DND-41 (cell line): ENCODE measurements around the gene DSCAML1.
A peak's percentile ranks its signal among the peaks of the same experiment; 100 is the strongest.

Experiments used
- ATAC-seq: fragments of 200-7000 bp; cut with Tn5 transposase; 3 replicates; pipeline ENCODE4 v1.9.1; 2021; ENCODE audit warnings: low read depth; ENCODE audit not compliant: insufficient read depth
- DNase-seq: peaks from one replicate; pipeline ENCODE4 v3.0.0-alpha.2; 2020
- H2AFZ ChIP-seq: 2 replicates; pipeline ENCODE4 v1.6.0; 2012; ENCODE audit warnings: low read depth, low read length
- H3K27ac ChIP-seq: 2 replicates; pipeline ENCODE4 v1.5.1; 2012; ENCODE audit warnings: low read length, inconsistent platforms
- H3K27me3 ChIP-seq: fragments of 200-600 bp; sonication (generic); 2 replicates; pipeline ENCODE4 v1.6.0; 2012; ENCODE audit warnings: low read length, mild to moderate bottlenecking, inconsistent platforms; ENCODE audit not compliant: insufficient read depth, poor library complexity
- H3K36me3 ChIP-seq: 2 replicates; pipeline ENCODE4 v1.5.1; 2012; ENCODE audit warnings: low read length, inconsistent platforms; ENCODE audit not compliant: insufficient read depth
- H3K4me1 ChIP-seq: 2 replicates; pipeline ENCODE4 v1.5.1; 2012; ENCODE audit warnings: mild to moderate bottlenecking, low read length; ENCODE audit not compliant: insufficient read depth
- H3K4me2 ChIP-seq: 2 replicates; pipeline ENCODE4 v1.6.0; 2012; ENCODE audit warnings: mild to moderate bottlenecking, moderate library complexity, low read length, inconsistent platforms; ENCODE audit not compliant: insufficient read depth
- H3K4me3 ChIP-seq, 2 experiments: fragments of 200-600 bp in 1 of 2; shearing (Covaris generic) in 1 of 2; 2 replicates each; pipeline ENCODE4 v1.5.1; 2012 to 2016; ENCODE audit warnings: inconsistent platforms in 2 of 2, low read length in 2 of 2, mild to moderate bottlenecking in 2 of 2, low read depth in 1 of 2, moderate library complexity in 1 of 2
- H3K79me2 ChIP-seq: 2 replicates; pipeline ENCODE4 v1.6.0; 2012; ENCODE audit warnings: low read length, inconsistent platforms; ENCODE audit not compliant: insufficient read depth
- H3K9ac ChIP-seq: 2 replicates; pipeline ENCODE4 v1.6.0; 2012; ENCODE audit warnings: low read depth, mild to moderate bottlenecking, inconsistent platforms, low read length, moderate library complexity
- H3K9me3 ChIP-seq: 2 replicates; pipeline ENCODE4 v1.5.1; 2012; ENCODE audit warnings: low read length, moderate library complexity, mild to moderate bottlenecking, inconsistent platforms; ENCODE audit not compliant: insufficient read depth, severe bottlenecking
- H4K20me1 ChIP-seq: 2 replicates; pipeline ENCODE4 v1.6.0; 2012; ENCODE audit warnings: low read length; ENCODE audit not compliant: insufficient read depth
- EZH2 ChIP-seq: IDR thresholded peaks from 3 replicates; pipeline ENCODE4 v1.6.1; 2012; ENCODE audit warnings: borderline replicate concordance, low read depth, mild to moderate bottlenecking, moderate library complexity, low read length, inconsistent platforms; ENCODE audit not compliant: severe bottlenecking
- TF ChIP-seq, protein P1 (sequence below): IDR thresholded peaks from 2 replicates; pipeline ENCODE4 v1.5.1; 2012; ENCODE audit warnings: borderline replicate concordance, low read length, moderate library complexity, mild to moderate bottlenecking; ENCODE audit not compliant: poor library complexity, severe bottlenecking; ENCODE audit errors: extremely low read depth

The DSCAML1 gene

DNA sequence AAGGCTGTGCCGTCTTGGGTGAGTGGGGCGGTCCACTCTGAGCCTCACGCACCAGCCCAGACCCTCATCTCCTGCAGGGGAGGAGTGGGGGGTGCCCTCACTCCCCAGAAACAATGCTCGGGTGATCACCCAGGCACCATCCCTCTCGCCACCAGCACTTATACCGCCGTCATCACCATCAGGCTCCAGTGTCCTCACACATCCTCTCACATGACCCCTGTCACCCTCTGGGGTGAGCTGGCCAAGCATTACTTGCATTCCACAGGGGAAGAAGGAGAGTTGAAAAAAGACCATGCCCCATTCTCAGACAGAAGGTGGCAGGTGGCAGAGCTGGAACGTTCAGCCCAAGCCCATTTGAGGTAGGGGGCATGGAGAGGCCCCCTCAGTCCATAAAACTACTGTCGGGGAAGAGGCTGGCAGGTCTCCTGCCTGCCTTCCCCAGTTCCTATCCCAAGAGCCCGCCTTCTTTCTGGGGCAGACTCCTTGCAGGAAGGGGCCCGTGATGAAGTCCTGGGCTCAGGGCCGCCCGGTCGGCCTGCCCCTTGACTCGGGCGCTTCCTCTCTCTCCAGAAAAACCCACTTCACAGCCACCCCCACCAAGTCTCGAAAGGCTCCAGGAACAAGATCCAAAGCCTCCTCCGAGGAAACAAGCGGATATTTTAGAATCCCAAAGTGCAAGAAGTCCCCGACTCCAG, 153.3 kb downstream of the DSCAML1 start:
- no peaks in the 10 kb centered on the region for H3K79me2 ChIP-seq
- no peaks in the 10 kb centered on the region for H3K27me3 ChIP-seq
- H3K4me3 ChIP-seq: no peak overlapping the region
- TF ChIP-seq EZH2: no peak
- TF ChIP-seq, protein P1, sequence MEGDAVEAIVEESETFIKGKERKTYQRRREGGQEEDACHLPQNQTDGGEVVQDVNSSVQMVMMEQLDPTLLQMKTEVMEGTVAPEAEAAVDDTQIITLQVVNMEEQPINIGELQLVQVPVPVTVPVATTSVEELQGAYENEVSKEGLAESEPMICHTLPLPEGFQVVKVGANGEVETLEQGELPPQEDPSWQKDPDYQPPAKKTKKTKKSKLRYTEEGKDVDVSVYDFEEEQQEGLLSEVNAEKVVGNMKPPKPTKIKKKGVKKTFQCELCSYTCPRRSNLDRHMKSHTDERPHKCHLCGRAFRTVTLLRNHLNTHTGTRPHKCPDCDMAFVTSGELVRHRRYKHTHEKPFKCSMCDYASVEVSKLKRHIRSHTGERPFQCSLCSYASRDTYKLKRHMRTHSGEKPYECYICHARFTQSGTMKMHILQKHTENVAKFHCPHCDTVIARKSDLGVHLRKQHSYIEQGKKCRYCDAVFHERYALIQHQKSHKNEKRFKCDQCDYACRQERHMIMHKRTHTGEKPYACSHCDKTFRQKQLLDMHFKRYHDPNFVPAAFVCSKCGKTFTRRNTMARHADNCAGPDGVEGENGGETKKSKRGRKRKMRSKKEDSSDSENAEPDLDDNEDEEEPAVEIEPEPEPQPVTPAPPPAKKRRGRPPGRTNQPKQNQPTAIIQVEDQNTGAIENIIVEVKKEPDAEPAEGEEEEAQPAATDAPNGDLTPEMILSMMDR: no peak
- H3K27ac ChIP-seq: no peak overlapping the region
- H3K4me1 ChIP-seq: no peaks in the 10 kb centered on the region
- H3K9ac ChIP-seq: no peak overlapping the region
- DNase-seq: no peak
- no peaks in the 10 kb centered on the region for H3K36me3 ChIP-seq
- no peak for ATAC-seq
- no peak overlapping the region for H2AFZ ChIP-seq
- no peaks in the 10 kb centered on the region for H3K9me3 ChIP-seq
- H4K20me1 ChIP-seq: peaks cover 23% of the 10 kb centered on the region
- H3K4me2 ChIP-seq: no peak overlapping the region

- H3K79me2 ChIP-seq: no peaks in the 10 kb centered on the region
- no peak overlapping the region for H3K9ac ChIP-seq
- no peak overlapping the region for H3K27ac ChIP-seq
- DNase-seq: no peak
- ATAC-seq: no peak
- H3K4me3 ChIP-seq: no peak overlapping the region
- no peak overlapping the region for H3K4me2 ChIP-seq
- no peaks in the 10 kb centered on the region for H3K4me1 ChIP-seq
- no peaks in the 10 kb centered on the region for H3K36me3 ChIP-seq
- no peaks in the 10 kb centered on the region for H3K9me3 ChIP-seq
- H4K20me1 ChIP-seq: peaks cover 23% of the 10 kb centered on the region
- no peak overlapping the region for H2AFZ ChIP-seq
- TF ChIP-seq, protein P1: no peak
- no peak for TF ChIP-seq EZH2
- H3K27me3 ChIP-seq: no peaks in the 10 kb centered on the region
Observed at GRCh38 chr11:117642835-117643234, 154.2 kb downstream of the DSCAML1 start.

DNA sequence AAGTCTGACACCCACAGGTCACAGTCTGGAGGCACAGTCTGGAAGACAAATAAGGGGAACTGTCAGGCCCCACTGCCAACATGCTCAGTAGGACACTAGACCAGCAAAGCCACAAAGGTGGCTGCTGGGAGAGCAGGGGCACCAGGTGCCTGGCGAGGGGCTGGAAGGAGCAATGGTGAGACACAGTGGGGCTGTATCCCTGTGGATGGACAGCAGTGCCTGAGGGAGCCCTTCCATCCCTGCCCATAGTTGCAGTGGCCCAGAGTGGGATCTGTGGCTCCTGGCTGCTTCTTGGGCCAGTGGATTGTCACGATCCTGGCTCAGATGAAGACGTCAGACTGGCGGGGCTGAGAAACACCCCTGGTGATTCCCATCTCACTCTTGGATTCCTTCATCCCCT, 154.6 kb downstream of the DSCAML1 start:
- Histone ChIP-seq H3K27ac (no peak overlapping the region), H3K9ac (no peak overlapping the region), H4K20me1 (peaks cover 23% of the 10 kb centered on the region), H3K79me2 (no peaks in the 10 kb centered on the region), H3K9me3 (no peaks in the 10 kb centered on the region), H3K4me3 (no peak overlapping the region), H3K4me1 (no peaks in the 10 kb centered on the region), H3K4me2 (no peak overlapping the region), H3K27me3 (no peaks in the 10 kb centered on the region), H3K36me3 (no peaks in the 10 kb centered on the region), H2AFZ (no peak overlapping the region)
- no peak for DNase-seq
- 0 out of 3 replicates have a peak, but pooled peaks have one; percentile 9 for ATAC-seq
- TF ChIP-seq, protein P1: no peak
- no peak for TF ChIP-seq EZH2
